HepG2 (cell line): Measurements from ENCODE around the gene WDR91. TPM values are rescaled to one million over a fixed set of nuclear protein-coding genes. Genes with fewer than 3 reads are reported as not detected.

ENCODE experiments used
- ATAC-seq: fragments of 200-7000 bp; cut with Tn5 transposase; 3 replicates; pipeline ENCODE4 v1.9.1; 2020; ENCODE audit warnings: mild to moderate bottlenecking, moderate library complexity
- BruUV-seq: library from RNA; stranded (reverse); fragments of 400-500 nt; replicated peaks from 2 replicates; lab custom pipeline; 2021; lab: Mats Ljungman, UMichigan
- CTCF ChIA-PET: fragments of 300-600 bp; formaldehyde crosslinking; extraction: SDS; loops from one replicate; lab custom pipeline; 2021; ENCODE audit warnings: low total read pairs, inconsistent platforms, low intra/inter-chr PET ratio; lab: Yijun Ruan, JAX
- POLR2A ChIA-PET: fragments of 350-600 bp; sonication (Branson Sonifier 250); formaldehyde crosslinking; loops from one replicate; lab custom pipeline; 2020; ENCODE audit warnings: antibody characterized with exemption, inconsistent platforms; lab: Yijun Ruan, JAX
- DNase-seq: peaks from one replicate; pipeline ENCODE4 v3.0.0-alpha.2; 2015; ENCODE audit warnings: low spot score
- FAIRE-seq: peaks from 3 replicates; lab custom pipeline; 2011; peaks lifted over from hg19 to GRCh38; lab: Jason Lieb, UNC
- H2AFZ ChIP-seq: one replicate; pipeline ENCODE4 v1.6.1; 2011; ENCODE audit warnings: low read length, inconsistent platforms
- H3K27ac ChIP-seq: fragments of 300-600 bp; 3 replicates; pipeline ENCODE4 v1.8.0; 2011; ENCODE audit warnings: mixed run types, mild to moderate bottlenecking, mixed read lengths, low read length, inconsistent platforms; ENCODE audit not compliant: insufficient read depth; ENCODE audit errors: extremely low read length
- H3K27me3 ChIP-seq, 2 experiments: fragments of 200-600 bp in 1 of 2; 2 replicates in 1 of 2; 3 replicates in 1 of 2; pipeline versions ENCODE4 v1.6.0 to v1.8.0; 2011; ENCODE audit warnings: low read length in 2 of 2, mild to moderate bottlenecking in 2 of 2, moderate library complexity in 2 of 2, inconsistent platforms in 1 of 2; ENCODE audit not compliant: insufficient read depth in 2 of 2, control insufficient read depth in 1 of 2
- H3K36me3 ChIP-seq, 2 experiments: fragments of 200-600 bp in 1 of 2; replicated peaks in 1 of 2; 2 replicates in 1 of 2; 3 replicates in 1 of 2; pipeline versions ENCODE4 v1.5.1 to v1.8.0; 2011; ENCODE audit warnings: low read length in 2 of 2, inconsistent platforms in 1 of 2; ENCODE audit not compliant: insufficient read depth in 2 of 2, control insufficient read depth in 1 of 2
- H3K4me1 ChIP-seq: 2 replicates; pipeline ENCODE4 v1.5.1; 2012; ENCODE audit warnings: low read length, inconsistent platforms; ENCODE audit not compliant: insufficient read depth
- H3K4me2 ChIP-seq: 2 replicates; pipeline ENCODE4 v1.6.0; 2011; ENCODE audit warnings: low read depth, low read length, inconsistent platforms
- H3K4me3 ChIP-seq, 3 experiments: fragments of 200-600 bp in 1 of 3; sonication (generic), shearing (Covaris generic) in 1 of 3; replicated peaks in 1 of 3; 2 replicates each; pipeline ENCODE4 v1.5.1; 2011 to 2016; ENCODE audit warnings: low read length in 3 of 3, inconsistent platforms in 2 of 3, low read depth in 2 of 3, mild to moderate bottlenecking in 2 of 3, control low read depth in 1 of 3, mixed read lengths in 1 of 3; ENCODE audit not compliant: insufficient read depth in 1 of 3
- H3K79me2 ChIP-seq: one replicate; pipeline ENCODE4 v1.6.1; 2011; ENCODE audit warnings: low read length, inconsistent platforms; ENCODE audit not compliant: insufficient read depth
- H3K9ac ChIP-seq: 2 replicates; pipeline ENCODE4 v1.6.0; 2011; ENCODE audit warnings: mild to moderate bottlenecking, low read depth, low read length, inconsistent platforms; ENCODE audit not compliant: insufficient read depth
- H3K9me3 ChIP-seq: 2 replicates; pipeline ENCODE4 v1.5.1; 2012; ENCODE audit warnings: mild to moderate bottlenecking, low read length
- H4K20me1 ChIP-seq: 2 replicates; pipeline ENCODE4 v1.6.0; 2011; ENCODE audit warnings: inconsistent platforms, mild to moderate bottlenecking, low read length, moderate library complexity; ENCODE audit not compliant: insufficient read depth
- CBX5 ChIP-seq: sonication (generic); formaldehyde crosslinking; IDR thresholded peaks from 2 replicates; pipeline ENCODE4 v1.4.0; 2020; ENCODE audit warnings: missing genetic modification reagents, borderline replicate concordance
- HNF4A ChIP-seq: sonication (generic); formaldehyde crosslinking; IDR thresholded peaks from 2 replicates; pipeline ENCODE4 v1.4.0; 2020; ENCODE audit warnings: missing genetic modification reagents
- KDM4B ChIP-seq: sonication (generic); formaldehyde crosslinking; IDR thresholded peaks from 2 replicates; pipeline ENCODE4 v1.4.0; 2020; ENCODE audit warnings: missing genetic modification reagents
- NFE2L2 ChIP-seq: fragments of 150-350 bp; IDR thresholded peaks from 2 replicates; pipeline ENCODE4 v1.6.1; 2014; ENCODE audit warnings: low read length
- NR2F6 ChIP-seq, 2 experiments: IDR thresholded peaks; 2 replicates each; pipeline ENCODE4 v1.6.1; 2016; ENCODE audit warnings: antibody characterized with exemption in 1 of 2, mild to moderate bottlenecking in 1 of 2
- TEAD3 ChIP-seq: optimal IDR thresholded peaks from 2 replicates; pipeline ENCODE3; 2016; ENCODE audit warnings: borderline replicate concordance
- ZFX ChIP-seq: sonication (generic); formaldehyde crosslinking; IDR thresholded peaks from 2 replicates; pipeline ENCODE4 v1.4.0; 2020; ENCODE audit warnings: mild to moderate bottlenecking, low read depth, missing genetic modification reagents, moderate library complexity
- ZNF256 ChIP-seq: sonication (generic); formaldehyde crosslinking; conservative IDR thresholded peaks from 2 replicates; pipeline ENCODE4 v1.4.0; 2020; ENCODE audit warnings: missing genetic modification reagents
- ZNF292 ChIP-seq: sonication (generic); formaldehyde crosslinking; IDR thresholded peaks from 2 replicates; pipeline ENCODE4 v1.8.1; 2022; ENCODE audit warnings: mild to moderate bottlenecking, low read depth, missing genetic modification reagents, borderline replicate concordance
- ZNF567 ChIP-seq: sonication (generic); formaldehyde crosslinking; IDR thresholded peaks from 2 replicates; pipeline ENCODE4 v1.8.1; 2023; ENCODE audit warnings: mild to moderate bottlenecking, missing genetic modification reagents, borderline replicate concordance
- WGBS: methylation state at CpG from one replicate; pipeline ENCODE4 v1.1.6; 2017; ENCODE audit warnings: low lambda C conversion rate; 5-methylcytosine and 5-hydroxymethylcytosine counted together
- in situ Hi-C: cut with HindIII; loops from 2 replicates; pipeline ENCODE4 v1.10.0; 2017; ENCODE audit warnings: low pct_unique_long_range_greater_than_20kb; ENCODE audit not compliant: extremely low pct_ligation_motif_present
- intact Hi-C: fragments of 100-400 bp; cut with micrococcal nuclease; formaldehyde crosslinking; loops from one replicate; pipeline ENCODE4 v1.10.0; 2022; ENCODE audit not compliant: unreplicated experiment
- polyA plus RNA-seq, 8 experiments: library from polyadenylated mRNA; depleted of rRNA in 3 of 8; stranded (reverse) in 7 of 8; unstranded in 1 of 8; fragments of >200 nt; fragmentation: Illumina TruSeq in 4 of 8; extraction: Trizol in 4 of 8; gene quantifications; 2 replicates each; pipeline versions ENCODE4 v1.2.1 to v1.2.3, GENCODE V29; 2011 to 2016; ENCODE audit warnings: low read depth in 4 of 8, missing spikeins in 1 of 8, mixed read lengths in 1 of 8; ENCODE audit not compliant: insufficient read depth in 1 of 8
- total RNA-seq, 5 experiments: library from RNA; depleted of rRNA; stranded (reverse); fragments of >200 nt; fragmentation: Illumina TruSeq; extraction: Trizol; gene quantifications; 2 replicates each; pipeline ENCODE4 v1.2.3, GENCODE V29; 2016; ENCODE audit warnings: low read depth in 1 of 5
- TF ChIP-seq, protein P1 (sequence below): sonication (generic); formaldehyde crosslinking; IDR thresholded peaks from 2 replicates; pipeline ENCODE4 v1.4.0; 2020; ENCODE audit warnings: missing genetic modification reagents
- TF ChIP-seq, protein P2 (sequence below): IDR thresholded peaks from 2 replicates; pipeline ENCODE4 v1.6.1; 2016; ENCODE audit warnings: low read depth
- TF ChIP-seq, protein P3 (sequence below): IDR thresholded peaks from 2 replicates; pipeline ENCODE4 v1.6.1; 2016
- TF ChIP-seq, protein P4 (sequence below): sonication (generic); IDR thresholded peaks from 2 replicates; pipeline ENCODE4 v1.6.1; 2016; ENCODE audit warnings: low read depth, borderline replicate concordance

WDR91 gene
- total and polyA plus RNA-seq, 2 of the 13 experiments (the other 11 are each of a cell fraction or from before 2014, with no cell fraction given): 11.6 to 12.1 TPM

DNA sequence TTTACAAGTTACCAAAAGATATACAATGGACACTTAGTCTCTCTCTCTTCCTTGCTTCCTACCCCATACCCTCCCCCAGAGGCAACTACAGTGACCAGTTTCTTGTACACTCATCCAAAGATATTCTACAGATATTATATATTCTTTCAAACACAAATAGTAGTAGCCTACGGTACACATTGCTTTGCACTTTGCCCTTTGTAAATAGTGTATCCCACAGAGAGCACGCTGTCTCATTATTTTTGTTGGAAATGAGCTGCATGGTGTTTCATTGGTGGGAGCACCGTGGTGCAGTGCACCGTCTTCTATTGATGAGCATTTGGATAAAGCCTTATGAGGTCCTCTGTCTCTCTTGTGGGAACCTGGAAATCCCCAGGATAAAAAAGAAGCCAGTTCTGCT is 46.5 kb upstream of the WDR91 start (continued):
- TF ChIP-seq NR2F6 (IDR thresholded peaks at IDR 0.05) (peak; percentile 78), NR2F6 (CRISPR knock-in tag; IDR thresholded peaks at IDR 0.05) (peak; percentile 71), HNF4A (peak; percentile 84), KDM4B (CRISPR knock-in tag) (0 out of 2 replicates have a peak, but pooled peaks have one; percentile 36), ZNF256 (no peak)
- TF ChIP-seq, protein P1, sequence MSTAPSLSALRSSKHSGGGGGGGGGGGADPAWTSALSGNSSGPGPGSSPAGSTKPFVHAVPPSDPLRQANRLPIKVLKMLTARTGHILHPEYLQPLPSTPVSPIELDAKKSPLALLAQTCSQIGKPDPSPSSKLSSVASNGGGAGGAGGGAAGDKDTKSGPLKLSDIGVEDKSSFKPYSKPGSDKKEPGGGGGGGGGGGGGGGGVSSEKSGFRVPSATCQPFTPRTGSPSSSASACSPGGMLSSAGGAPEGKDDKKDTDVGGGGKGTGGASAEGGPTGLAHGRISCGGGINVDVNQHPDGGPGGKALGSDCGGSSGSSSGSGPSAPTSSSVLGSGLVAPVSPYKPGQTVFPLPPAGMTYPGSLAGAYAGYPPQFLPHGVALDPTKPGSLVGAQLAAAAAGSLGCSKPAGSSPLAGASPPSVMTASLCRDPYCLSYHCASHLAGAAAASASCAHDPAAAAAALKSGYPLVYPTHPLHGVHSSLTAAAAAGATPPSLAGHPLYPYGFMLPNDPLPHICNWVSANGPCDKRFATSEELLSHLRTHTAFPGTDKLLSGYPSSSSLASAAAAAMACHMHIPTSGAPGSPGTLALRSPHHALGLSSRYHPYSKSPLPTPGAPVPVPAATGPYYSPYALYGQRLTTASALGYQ (CRISPR knock-in tag): 0 out of 2 replicates have a peak, but pooled peaks have one; percentile 21
- TF ChIP-seq, protein P2, sequence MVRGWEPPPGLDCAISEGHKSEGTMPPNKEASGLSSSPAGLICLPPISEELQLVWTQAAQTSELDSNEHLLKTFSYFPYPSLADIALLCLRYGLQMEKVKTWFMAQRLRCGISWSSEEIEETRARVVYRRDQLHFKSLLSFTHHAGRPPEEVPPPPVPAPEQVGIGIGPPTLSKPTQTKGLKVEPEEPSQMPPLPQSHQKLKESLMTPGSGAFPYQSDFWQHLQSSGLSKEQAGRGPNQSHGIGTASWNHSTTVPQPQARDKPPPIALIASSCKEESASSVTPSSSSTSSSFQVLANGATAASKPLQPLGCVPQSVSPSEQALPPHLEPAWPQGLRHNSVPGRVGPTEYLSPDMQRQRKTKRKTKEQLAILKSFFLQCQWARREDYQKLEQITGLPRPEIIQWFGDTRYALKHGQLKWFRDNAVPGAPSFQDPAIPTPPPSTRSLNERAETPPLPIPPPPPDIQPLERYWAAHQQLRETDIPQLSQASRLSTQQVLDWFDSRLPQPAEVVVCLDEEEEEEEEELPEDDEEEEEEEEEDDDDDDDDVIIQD (CRISPR knock-in tag): peak; percentile 53; the same call in 1 of the 2 replicates

DNA sequence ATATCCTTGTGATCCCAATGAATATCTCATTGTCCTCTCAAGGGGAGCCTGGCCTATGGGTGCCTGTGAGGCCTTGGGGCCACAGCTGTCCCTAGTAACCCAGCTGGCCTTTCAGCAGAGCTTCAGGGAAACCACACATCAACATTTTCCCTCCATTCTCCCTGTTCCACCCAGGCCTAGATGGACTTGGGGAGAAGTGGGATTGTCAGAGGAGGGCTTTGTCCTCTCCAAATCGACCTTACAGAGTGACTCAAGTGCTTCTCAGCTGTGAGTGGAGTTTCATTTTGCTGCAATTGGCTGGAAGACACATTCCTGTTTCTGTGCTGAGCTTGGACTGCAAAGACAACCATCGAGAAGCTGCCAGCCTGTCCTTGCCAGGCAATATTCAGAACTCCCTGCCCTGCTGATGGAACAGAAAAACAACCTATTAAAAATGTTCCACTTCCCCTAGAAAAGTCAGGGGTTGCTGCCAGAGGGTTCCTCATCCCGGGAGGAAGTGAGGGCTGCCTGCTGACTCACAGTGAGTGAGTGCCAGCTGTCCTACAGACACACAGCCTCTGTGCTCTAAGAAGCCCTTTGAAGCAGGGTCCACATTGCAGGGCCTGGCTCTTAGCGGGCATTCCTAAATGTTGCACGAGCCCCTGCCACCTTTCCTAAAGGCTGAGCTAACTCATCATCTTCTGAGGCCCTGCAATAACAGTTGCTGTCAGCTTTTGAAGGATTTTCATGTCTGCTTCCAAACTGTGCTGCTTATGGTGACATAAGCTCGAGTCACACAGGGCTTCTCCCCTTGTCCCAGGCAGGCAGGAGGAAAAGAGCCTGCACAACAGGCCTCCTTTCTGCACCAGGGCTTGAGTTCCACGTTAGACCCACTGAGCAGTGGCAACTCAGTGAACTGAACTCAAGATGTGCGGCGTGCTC is 42.8 kb upstream of the WDR91 start:
- FAIRE-seq (no peak), DNase-seq (peak; percentile 50), ATAC-seq (peak; percentile 76)
- CTCF ChIA-PET: no interaction called here
- Histone ChIP-seq H3K4me1 (peaks cover 60% of the 10 kb centered on the region), H4K20me1 (no peaks in the 10 kb centered on the region), H3K4me2 (peak overlapping the region; percentile 81), H3K27me3 (no peaks in the 10 kb centered on the region; a peak in 1 of 5 replicates), H3K79me2 (no peaks in the 10 kb centered on the region), H3K4me3 (peak overlapping the region in 2 of 3 experiments; percentile 35 to 51; a peak in 4 of 6 replicates), H3K9ac (peak overlapping the region; percentile 53; the same call in 1 of the 2 replicates), H3K9me3 (no peaks in the 10 kb centered on the region), H2AFZ (peak overlapping the region; percentile 51), H3K36me3 (no peaks in the 10 kb centered on the region), H3K27ac (no peak overlapping the region)
- in situ Hi-C loops (no loop called here), intact Hi-C loops (loop anchor here (5.0 kb wide), 1 partner anchor 42 kb away; the partner anchor contains the start of gene WDR91)
- POLR2A ChIA-PET: interaction anchor here (0.7 to 1.2 kb wide), 2 partner anchors 84 to 106 kb away, joined by 3 read pairs; partner anchors contain the start of genes CYREN and TMEM140
- BruUV-seq: no TSS peak
- WGBS: 23% methylated on average over 7 of the region's 9 CpGs
- TF ChIP-seq NFE2L2 (peak; percentile 58), CBX5 (CRISPR knock-in tag) (peak; percentile 28; the same call in 1 of the 2 replicates), ZNF292 (CRISPR knock-in tag) (peak; percentile 76; the same call in 1 of the 2 replicates), ZNF567 (CRISPR knock-in tag) (peak; percentile 77; the same call in 1 of the 2 replicates), TEAD3 (no peak), ZFX (peak; percentile 3; the same call in 1 of the 2 replicates)
- TF ChIP-seq, protein P3, sequence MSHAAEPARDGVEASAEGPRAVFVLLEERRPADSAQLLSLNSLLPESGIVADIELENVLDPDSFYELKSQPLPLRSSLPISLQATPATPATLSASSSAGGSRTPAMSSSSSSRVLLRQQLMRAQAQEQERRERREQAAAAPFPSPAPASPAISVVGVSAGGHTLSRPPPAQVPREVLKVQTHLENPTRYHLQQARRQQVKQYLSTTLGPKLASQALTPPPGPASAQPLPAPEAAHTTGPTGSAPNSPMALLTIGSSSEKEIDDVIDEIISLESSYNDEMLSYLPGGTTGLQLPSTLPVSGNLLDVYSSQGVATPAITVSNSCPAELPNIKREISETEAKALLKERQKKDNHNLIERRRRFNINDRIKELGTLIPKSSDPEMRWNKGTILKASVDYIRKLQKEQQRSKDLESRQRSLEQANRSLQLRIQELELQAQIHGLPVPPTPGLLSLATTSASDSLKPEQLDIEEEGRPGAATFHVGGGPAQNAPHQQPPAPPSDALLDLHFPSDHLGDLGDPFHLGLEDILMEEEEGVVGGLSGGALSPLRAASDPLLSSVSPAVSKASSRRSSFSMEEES (CRISPR knock-in tag): no peak
- TF ChIP-seq, protein P4, sequence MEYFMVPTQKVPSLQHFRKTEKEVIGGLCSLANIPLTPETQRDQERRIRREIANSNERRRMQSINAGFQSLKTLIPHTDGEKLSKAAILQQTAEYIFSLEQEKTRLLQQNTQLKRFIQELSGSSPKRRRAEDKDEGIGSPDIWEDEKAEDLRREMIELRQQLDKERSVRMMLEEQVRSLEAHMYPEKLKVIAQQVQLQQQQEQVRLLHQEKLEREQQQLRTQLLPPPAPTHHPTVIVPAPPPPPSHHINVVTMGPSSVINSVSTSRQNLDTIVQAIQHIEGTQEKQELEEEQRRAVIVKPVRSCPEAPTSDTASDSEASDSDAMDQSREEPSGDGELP: peak; percentile 40; the same call in 1 of the 2 replicates
